ENCODE data around the gene GOPC.
"Not testable (repeated sequence)": the region's sequence is repeated elsewhere in the genome, so short reads cannot be mapped to it uniquely, and the experiment has no call there.

The GOPC gene

DNA sequence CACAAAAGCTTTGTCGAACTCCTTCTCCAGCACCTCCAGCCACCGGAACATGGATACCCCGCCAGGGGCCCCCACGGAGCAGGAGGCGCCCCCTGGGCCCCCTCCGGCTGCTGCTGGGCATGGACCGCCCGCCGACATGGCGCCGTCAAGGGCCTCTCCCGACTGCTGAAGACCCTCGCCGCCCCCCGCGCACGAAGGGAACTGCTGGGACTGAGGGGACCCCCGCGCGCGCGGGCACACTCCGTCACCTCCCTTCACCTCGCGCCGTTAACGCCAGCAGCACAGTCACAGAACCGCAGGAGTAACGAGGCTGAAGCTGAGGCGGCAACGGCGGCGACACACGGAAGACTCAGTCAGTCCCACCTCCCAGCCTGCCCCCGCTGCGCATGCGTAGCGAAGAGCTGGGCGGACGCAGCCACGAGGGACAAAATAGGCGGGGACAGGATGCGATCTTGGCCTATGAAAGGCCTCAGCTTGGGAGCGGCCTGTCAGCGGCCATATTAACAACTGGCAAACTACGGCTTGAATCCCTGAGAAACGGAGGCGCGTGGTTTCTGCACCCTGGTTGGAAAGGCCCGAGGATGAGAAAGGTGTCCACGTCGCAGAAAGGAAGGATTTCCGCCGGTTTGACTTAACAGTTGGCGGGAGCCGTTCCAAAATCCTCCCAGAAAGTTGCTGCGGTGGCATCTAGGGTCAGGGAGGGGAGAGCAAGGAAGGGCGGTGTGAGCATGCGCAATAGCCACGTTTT is at the start of gene GOPC:
Gene GOPC, minus strand, starts transcription at position 361 of the 748 bp plus-strand sequence. Its CDS starts 223 bp downstream, at position 138.
- Histone ChIP-seq H3K27me3 (ENCODE audit: insufficient read depth, low read length) (no peaks in the 10 kb centered on the region), H3K4me3 (ENCODE audit: low read length) (peak within 1 kb of the TSS; percentile 65), H2AFZ (ENCODE audit: low read depth, low read length) (peak within 1 kb of the TSS; percentile 23), H3K36me3 (ENCODE audit: insufficient read depth, low read length) (no peaks in the 10 kb centered on the region), H3K4me1 (ENCODE audit: insufficient read depth, low read length) (no peaks in the 10 kb centered on the region), H3K9me3 (ENCODE audit: low read length) (peaks cover 3% of the 10 kb centered on the region)

- not testable (repeated sequence) for H3K4me3 ChIP-seq (ENCODE audit: low read length); H2AFZ ChIP-seq (ENCODE audit: low read depth, low read length); H3K36me3 ChIP-seq (ENCODE audit: insufficient read depth, low read length); H3K9me3 ChIP-seq (ENCODE audit: low read length); H3K4me1 ChIP-seq (ENCODE audit: insufficient read depth, low read length); H3K27me3 ChIP-seq (ENCODE audit: insufficient read depth, low read length)
Observed at GRCh38 chr6:117651984-117652383, 49.7 kb upstream of the GOPC start.

DNA sequence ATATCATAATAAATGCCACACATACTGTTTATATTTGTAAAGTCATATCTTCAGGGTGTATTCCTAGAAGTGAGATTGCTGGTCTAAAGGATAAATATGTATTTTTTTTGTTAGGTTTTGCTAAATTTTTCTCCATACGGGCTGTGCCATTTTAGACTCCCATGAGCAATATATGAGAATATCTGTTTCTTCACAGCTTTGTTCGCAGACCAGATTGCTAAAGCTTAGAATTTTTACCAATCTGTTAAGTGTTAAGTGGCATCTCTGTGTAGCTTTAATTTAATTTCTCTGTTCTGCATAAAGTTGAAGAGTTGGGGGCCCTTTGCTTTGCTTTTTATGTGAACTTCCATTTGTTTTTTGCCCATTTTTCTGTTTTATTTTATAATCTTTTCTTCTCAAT is 40.7 kb upstream of the GOPC start:
- Histone ChIP-seq H2AFZ (ENCODE audit: low read depth, low read length) (no peak overlapping the region), H3K27me3 (ENCODE audit: insufficient read depth, low read length) (no peaks in the 10 kb centered on the region), H3K4me3 (ENCODE audit: low read length) (no peak overlapping the region), H3K4me1 (ENCODE audit: insufficient read depth, low read length) (no peaks in the 10 kb centered on the region), H3K9me3 (ENCODE audit: low read length) (no peaks in the 10 kb centered on the region), H3K36me3 (ENCODE audit: insufficient read depth, low read length) (no peaks in the 10 kb centered on the region)

DNA sequence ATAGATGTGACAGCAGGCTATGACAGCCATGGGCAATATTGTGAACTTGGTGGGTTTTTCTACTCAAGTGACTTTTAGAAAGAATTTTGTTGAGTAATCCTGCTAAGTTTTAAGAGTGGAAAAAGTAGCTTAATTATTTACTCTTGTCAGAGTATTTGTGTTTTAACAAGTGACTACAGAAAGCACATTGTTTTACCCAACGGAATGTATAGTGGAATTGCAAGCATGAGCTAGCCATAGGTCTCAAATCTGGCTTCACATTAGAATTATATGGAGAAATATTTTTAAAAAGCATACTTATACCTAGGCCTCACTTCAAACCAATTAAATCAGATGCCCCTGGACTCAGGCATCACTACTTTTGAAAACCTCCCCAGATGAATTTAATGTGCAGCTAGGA is 35.5 kb upstream of the GOPC start:
- H3K4me1 ChIP-seq (ENCODE audit: insufficient read depth, low read length): no peaks in the 10 kb centered on the region
- H3K4me3 ChIP-seq (ENCODE audit: low read length): no peak overlapping the region
- no peaks in the 10 kb centered on the region for H3K27me3 ChIP-seq (ENCODE audit: insufficient read depth, low read length)
- no peaks in the 10 kb centered on the region for H3K36me3 ChIP-seq (ENCODE audit: insufficient read depth, low read length)
- no peaks in the 10 kb centered on the region for H3K9me3 ChIP-seq (ENCODE audit: low read length)
- no peak overlapping the region for H2AFZ ChIP-seq (ENCODE audit: low read depth, low read length)

GRCh38 chr6:117629119-117629660 is 26.9 kb upstream of the GOPC start:
- H3K36me3 ChIP-seq (ENCODE audit: insufficient read depth, low read length): no peaks in the 10 kb centered on the region
- no peak overlapping the region for H3K4me3 ChIP-seq (ENCODE audit: low read length)
- no peak overlapping the region for H2AFZ ChIP-seq (ENCODE audit: low read depth, low read length)
- H3K4me1 ChIP-seq (ENCODE audit: insufficient read depth, low read length): no peaks in the 10 kb centered on the region
- no peaks in the 10 kb centered on the region for H3K27me3 ChIP-seq (ENCODE audit: insufficient read depth, low read length)
- no peaks in the 10 kb centered on the region for H3K9me3 ChIP-seq (ENCODE audit: low read length)

DNA sequence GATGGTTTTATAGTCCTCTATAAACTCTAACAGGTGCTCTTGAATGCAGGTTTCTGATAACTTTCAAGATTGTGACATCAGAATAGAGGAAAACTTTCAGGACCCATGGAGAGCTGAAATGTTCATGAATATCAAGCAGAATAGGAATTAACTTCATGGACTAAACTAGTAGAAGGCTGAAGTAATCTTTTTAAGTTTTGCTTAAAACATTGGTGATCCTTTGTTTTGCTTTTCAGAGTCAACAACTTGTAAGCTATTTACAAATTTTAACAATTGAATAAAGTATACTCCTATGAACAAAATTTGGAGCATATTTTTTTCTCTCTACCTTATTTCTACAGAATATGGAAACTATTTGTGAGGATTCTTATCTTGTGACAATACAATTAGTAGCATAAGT is 25.2 kb upstream of the GOPC start:
- Histone ChIP-seq H3K4me1 (ENCODE audit: insufficient read depth, low read length) (no peaks in the 10 kb centered on the region), H3K4me3 (ENCODE audit: low read length) (no peak overlapping the region), H3K36me3 (ENCODE audit: insufficient read depth, low read length) (no peaks in the 10 kb centered on the region), H2AFZ (ENCODE audit: low read depth, low read length) (no peak overlapping the region), H3K9me3 (ENCODE audit: low read length) (peaks cover 2% of the 10 kb centered on the region), H3K27me3 (ENCODE audit: insufficient read depth, low read length) (no peaks in the 10 kb centered on the region)

- H2AFZ ChIP-seq (ENCODE audit: low read depth, low read length): no peak overlapping the region
- H3K9me3 ChIP-seq (ENCODE audit: low read length): peaks cover 2% of the 10 kb centered on the region
- no peaks in the 10 kb centered on the region for H3K4me1 ChIP-seq (ENCODE audit: insufficient read depth, low read length)
- no peaks in the 10 kb centered on the region for H3K27me3 ChIP-seq (ENCODE audit: insufficient read depth, low read length)
- no peak overlapping the region for H3K4me3 ChIP-seq (ENCODE audit: low read length)
- no peaks in the 10 kb centered on the region for H3K36me3 ChIP-seq (ENCODE audit: insufficient read depth, low read length)
Observed at GRCh38 chr6:117624869-117625481, 22.7 kb upstream of the GOPC start.

DNA sequence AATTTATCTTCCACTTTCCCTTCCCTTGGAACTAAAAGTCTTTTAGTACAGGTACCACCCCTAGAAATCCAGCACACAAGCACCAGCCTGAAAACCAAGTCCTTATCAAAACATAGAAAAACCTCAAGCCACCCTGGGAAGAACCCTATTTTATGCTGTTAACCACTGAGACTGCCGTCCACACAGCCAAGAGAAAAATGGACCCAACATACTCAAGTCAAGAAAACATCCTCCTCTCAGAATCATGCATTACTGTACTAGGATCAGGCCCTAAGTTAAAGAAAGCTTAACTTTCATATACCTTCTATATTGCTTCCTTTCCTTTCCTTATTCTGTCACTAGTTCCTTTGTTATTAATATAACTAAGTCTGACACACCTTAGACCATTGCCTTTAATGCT is 16.9 kb upstream of the GOPC start:
- Histone ChIP-seq H3K4me3 (ENCODE audit: low read length) (no peak overlapping the region), H3K36me3 (ENCODE audit: insufficient read depth, low read length) (no peaks in the 10 kb centered on the region), H3K9me3 (ENCODE audit: low read length) (peaks cover 2% of the 10 kb centered on the region), H3K27me3 (ENCODE audit: insufficient read depth, low read length) (no peaks in the 10 kb centered on the region), H2AFZ (ENCODE audit: low read depth, low read length) (no peak overlapping the region), H3K4me1 (ENCODE audit: insufficient read depth, low read length) (no peaks in the 10 kb centered on the region)

DNA sequence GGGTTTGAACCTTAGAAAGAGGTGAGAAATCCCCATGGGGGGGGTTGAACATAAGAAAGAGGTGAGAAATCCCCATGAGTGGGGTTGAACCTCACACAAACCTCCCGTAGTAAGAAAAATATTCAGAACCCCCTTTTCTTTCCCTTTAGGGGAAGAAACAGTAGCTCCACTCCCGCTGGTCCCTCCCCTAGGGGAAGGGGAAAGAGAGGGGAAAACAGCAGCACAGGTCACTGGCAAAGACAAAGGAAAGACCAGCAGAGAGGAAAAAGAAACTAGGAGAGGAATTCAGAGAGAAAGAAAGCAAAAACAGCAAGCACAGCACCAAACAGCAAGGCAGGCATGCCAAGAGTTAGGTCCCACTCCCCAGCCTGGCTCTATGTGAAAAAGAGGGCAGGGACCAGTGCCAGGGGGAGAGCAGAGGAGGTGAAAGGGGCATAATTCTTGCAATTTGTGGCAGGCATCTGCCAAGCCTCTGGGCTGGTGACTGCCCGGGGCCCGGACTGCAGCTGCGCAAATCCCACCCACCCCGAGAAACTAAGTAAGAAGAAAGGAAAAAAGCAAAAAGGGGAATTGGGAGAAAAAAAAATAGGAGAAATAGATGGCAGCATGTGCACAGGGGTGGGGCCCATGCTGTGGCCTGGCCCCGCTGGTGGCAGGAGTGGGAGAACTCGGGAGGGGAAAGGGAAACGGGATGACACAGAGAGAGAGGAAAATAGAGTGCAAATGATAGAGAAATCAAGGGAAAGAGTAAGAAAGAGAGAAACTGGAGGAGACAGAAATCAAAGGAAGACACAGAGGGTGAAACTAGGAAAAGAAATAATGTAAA is 15.1 kb upstream of the GOPC start:
- Histone ChIP-seq H3K27me3 (ENCODE audit: insufficient read depth, low read length) (no peaks in the 10 kb centered on the region), H2AFZ (ENCODE audit: low read depth, low read length) (no peak overlapping the region), H3K36me3 (ENCODE audit: insufficient read depth, low read length) (no peaks in the 10 kb centered on the region), H3K4me3 (ENCODE audit: low read length) (no peak overlapping the region), H3K9me3 (ENCODE audit: low read length) (no peaks in the 10 kb centered on the region), H3K4me1 (ENCODE audit: insufficient read depth, low read length) (no peaks in the 10 kb centered on the region)

DNA sequence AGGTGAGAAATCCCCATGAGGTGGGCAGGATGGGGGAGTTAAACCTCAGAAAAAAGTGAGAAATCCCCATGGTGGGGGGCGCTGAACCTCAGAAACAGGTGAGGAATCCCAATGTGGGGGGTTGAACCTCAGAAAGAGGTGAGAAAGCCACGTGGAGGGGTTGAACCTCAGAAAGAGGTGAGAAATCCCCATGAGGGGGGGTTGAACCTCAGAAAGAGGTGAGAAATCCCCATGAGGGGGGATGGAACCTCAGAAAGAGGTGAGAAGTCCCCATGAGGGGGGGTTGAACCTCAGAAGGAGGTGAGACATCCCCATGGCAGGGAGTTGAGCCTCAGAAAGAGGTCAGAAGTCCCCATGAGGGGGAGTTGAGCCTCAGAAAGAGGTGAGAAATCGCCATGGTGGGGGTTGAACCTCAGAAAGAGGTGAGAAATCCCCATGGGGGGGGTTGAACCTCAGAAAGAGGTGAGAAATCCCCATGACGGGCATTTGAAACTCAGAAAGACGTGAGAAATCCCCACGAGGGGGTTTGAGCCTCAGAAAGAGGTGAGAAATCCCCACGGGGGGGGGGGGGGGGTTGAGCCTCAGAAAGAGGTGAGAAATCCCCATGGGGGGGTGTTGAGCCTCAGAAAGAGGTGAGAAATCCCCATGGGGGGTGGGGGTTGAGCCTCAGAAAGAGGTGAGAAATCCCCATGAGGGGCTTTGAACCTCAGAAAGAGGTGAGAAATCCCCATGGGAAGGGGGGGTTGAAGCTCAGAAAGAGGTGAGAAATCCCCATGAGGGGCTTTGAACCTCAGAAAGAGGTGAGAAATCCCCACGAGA is 14.3 kb upstream of the GOPC start:
- Histone ChIP-seq H3K4me3 (ENCODE audit: low read length) (no peak overlapping the region), H2AFZ (ENCODE audit: low read depth, low read length) (no peak overlapping the region), H3K4me1 (ENCODE audit: insufficient read depth, low read length) (no peaks in the 10 kb centered on the region), H3K36me3 (ENCODE audit: insufficient read depth, low read length) (no peaks in the 10 kb centered on the region), H3K9me3 (ENCODE audit: low read length) (no peaks in the 10 kb centered on the region), H3K27me3 (ENCODE audit: insufficient read depth, low read length) (no peaks in the 10 kb centered on the region)

- Histone ChIP-seq H3K36me3 (ENCODE audit: insufficient read depth, low read length) (no peaks in the 10 kb centered on the region), H2AFZ (ENCODE audit: low read depth, low read length) (no peak overlapping the region), H3K4me1 (ENCODE audit: insufficient read depth, low read length) (no peaks in the 10 kb centered on the region), H3K27me3 (ENCODE audit: insufficient read depth, low read length) (no peaks in the 10 kb centered on the region), H3K4me3 (ENCODE audit: low read length) (no peak overlapping the region), H3K9me3 (ENCODE audit: low read length) (no peaks in the 10 kb centered on the region)
Observed at GRCh38 chr6:117615750-117616390, 13.6 kb upstream of the GOPC start.

- Histone ChIP-seq H3K4me3 (ENCODE audit: low read length) (no peak overlapping the region), H2AFZ (ENCODE audit: low read depth, low read length) (no peak overlapping the region), H3K27me3 (ENCODE audit: insufficient read depth, low read length) (no peaks in the 10 kb centered on the region), H3K4me1 (ENCODE audit: insufficient read depth, low read length) (no peaks in the 10 kb centered on the region), H3K36me3 (ENCODE audit: insufficient read depth, low read length) (no peaks in the 10 kb centered on the region), H3K9me3 (ENCODE audit: low read length) (no peaks in the 10 kb centered on the region)
Observed at GRCh38 chr6:117613920-117614560, 11.7 kb upstream of the GOPC start.
